D341Med (cell line): Measurements from ENCODE around the gene MCTP2.
A peak's percentile ranks its signal among the peaks of the same experiment; 100 is the strongest.

Source experiments
- DNase-seq: peaks from one replicate; pipeline ENCODE4 v3.0.0; 2012; ENCODE audit warnings: low spot score

MCTP2 gene

DNA sequence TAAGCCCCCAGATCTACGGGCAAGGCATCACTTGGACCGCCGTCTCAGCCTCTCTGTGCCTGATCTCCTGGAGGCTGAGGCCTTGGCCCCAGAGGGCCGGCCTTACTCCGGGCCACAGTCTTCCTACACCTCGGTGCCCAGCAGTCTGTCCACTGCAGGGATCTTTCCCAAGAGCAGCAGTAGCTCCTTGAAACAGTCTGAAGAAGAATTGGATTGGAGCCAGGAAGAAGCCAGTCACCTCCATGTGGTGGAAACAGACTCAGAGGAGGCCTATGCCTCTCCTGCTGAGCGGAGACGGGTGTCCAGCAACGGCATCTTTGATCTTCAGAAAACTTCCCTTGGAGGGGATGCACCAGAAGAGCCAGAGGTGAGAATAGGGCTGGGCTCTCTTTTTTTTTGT lies 67.0 kb downstream of the MCTP2 start:
- DNase-seq: no peak

DNA sequence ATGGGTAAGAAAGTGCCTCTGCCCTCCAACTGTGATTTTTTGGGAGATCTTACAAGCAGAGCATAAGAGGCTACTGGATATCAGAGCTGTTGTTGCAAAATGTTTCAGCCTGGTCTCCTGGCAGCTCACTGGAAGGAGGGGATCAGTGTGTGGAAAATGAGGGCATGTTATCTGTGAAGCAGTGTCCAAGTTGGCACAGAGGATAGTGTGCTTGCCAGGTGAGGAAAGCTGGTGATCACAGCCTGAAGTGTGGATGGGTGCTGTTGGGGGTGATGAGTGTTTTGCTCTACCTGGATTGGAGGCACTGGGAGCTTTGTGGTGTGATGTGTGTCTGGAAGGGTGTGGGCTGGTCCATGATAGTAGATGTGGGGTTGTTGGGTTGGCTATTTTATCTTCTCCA lies 69.3 kb downstream of the MCTP2 start:
- DNase-seq: no peak

DNA sequence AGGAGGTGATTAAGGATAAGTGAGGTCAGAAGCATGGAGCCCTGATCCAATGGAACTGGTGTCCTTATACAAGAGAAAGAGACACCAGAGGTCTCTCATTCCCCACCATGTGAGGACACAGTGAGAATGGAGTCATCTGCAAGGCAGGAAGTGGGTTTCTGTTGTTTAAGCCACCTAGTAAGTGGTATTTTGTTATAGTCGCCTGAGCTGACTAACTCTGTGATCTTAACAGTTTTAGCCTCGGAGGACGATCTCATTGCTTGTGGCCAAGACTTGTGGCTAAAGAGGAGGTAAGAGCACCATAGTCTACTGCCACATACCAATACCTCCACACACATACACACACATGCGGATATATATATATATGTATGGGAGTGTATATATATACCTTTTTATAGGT lies 73.8 kb downstream of the MCTP2 start:
- no peak for DNase-seq

DNA sequence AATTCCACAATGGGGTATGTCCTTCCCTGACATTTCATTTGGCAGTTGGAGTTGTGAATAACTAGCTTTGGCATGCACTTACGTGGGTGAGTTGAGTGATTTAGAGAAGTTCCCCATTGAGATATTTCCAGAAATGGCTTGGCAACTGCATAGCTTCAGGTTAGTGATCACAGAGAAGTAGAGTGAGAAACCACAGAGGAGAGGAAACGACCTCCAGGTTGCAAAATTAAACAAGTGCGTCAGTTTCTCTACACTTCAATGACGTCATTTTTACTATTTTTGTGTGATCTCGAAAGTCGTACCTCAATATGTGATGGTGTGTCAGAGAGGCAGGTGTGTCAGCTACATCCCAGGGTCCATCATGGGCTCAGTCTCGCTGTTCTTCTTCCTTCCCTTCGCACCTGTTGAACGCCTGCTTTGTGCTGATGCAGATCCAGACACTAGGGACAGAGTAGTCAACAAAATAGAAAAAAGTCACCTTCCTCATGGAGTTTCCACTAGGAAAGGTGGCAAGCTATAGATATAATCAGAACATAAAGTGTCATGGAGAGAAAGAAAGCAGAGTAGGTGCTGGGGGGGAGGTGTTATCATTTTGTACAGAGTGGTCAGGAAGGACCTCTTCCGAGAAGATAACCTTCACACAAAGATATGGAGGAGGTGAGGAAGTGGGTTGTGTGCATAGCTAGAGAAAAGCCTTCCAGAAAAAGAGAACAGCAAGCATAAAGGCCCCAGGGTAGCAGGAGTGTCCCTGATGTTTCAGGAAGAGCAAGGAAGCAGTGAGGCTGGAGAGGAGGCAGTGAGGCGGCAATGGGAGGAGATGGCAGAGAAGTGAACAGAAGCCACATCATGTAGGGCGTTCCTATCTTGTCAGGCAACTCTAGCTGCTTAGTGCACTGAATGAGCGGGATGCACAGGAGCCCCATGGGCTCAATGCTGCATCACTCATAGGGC lies 75.6 kb downstream of the MCTP2 start:
- DNase-seq: no peak

DNA sequence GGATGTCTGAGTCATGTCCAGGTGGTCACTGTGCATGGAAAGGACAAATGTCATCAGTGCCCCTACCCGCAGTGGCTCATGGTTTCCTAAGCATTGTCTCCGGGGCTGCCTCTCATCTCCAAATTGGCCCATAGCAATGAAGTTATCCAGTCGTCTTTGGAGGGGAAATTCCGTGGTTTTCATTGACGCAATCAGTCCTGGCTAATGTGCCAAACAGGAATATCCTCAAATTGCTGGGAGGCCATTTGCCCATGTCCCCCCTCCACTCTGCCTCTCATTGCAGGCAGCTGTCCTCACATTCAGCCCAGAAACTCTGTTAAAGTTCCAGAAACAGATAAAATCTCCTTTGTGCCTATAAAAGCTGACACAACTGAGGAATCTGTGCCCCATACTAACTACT lies 81.6 kb downstream of the MCTP2 start:
- DNase-seq: no peak

DNA sequence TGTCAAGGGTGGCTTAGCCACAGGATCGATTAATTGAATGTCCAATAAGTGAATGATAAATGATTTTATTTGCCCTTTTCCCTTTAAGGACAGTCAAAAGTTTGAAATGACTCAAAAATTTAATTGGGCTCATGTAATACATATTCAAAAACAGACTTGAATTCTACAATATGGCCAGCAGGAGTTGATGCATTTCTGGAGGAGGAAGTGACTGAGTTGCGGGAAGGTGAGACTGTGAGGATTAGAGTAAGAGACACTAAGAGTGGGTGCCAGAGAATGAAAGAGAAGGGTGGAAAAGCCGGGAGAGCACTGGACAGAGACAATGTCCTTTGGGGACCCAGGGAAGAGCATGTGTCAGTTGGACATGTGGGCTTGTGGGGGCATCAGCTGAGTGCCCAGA lies 83.3 kb downstream of the MCTP2 start:
- DNase-seq: no peak

DNA sequence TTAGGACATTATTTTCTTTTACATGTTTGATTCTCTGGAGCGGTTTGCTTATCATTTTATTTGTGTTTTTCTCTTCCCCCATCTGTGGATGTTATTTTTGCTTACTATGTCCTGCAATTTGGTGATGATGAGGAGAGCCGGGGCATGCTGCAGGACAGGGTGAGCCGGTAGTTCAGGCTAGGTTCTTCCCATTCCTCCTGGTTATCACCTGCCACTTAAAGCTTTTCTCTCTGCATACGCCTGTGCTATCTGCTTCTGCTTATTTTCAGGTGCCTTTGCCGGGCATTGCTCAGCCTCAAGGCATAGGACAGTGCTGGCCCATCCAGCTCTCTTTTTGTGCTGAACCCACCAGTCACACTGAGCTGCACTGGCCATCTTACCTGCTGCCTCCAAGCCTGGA lies 85.8 kb downstream of the MCTP2 start:
- no peak for DNase-seq

DNA sequence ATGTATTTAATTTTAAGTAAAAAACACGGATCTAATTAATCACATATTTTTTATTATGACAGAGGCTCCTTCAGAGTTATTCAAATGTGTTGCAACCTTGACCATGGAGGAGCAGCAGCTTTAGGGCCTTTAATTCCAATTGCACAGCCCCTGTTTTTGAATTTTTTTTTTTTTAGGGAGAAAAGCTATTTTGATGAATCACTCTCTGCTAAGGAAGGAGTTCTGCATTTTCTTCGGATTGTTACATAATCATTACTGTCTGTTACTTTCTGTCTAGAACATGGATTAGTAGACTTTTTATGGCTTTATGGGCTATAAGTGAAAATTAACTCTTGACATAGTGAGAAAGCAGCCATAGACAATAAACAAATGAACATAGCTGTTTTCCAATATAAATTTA lies 90.8 kb downstream of the MCTP2 start:
- DNase-seq: no peak

DNA sequence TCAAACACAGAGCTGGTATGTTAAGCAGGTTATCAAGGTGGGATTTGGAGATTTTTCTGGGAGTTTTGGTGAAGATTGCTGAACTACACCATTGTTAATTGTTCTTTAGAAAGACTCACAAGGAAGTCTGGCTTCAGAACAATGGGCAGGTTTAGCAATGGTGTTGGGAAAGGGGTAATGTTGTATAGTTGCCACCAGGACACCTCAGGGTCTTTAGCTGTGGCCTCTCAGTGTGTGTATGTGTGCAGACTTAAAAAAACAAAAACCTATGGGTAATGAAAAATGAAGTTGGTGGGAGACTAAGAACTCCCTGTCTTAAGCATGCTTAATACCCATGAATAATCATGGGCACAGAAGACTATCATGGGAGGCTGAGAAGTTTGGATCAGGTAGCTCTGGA lies 91.7 kb downstream of the MCTP2 start:
- DNase-seq: no peak

DNA sequence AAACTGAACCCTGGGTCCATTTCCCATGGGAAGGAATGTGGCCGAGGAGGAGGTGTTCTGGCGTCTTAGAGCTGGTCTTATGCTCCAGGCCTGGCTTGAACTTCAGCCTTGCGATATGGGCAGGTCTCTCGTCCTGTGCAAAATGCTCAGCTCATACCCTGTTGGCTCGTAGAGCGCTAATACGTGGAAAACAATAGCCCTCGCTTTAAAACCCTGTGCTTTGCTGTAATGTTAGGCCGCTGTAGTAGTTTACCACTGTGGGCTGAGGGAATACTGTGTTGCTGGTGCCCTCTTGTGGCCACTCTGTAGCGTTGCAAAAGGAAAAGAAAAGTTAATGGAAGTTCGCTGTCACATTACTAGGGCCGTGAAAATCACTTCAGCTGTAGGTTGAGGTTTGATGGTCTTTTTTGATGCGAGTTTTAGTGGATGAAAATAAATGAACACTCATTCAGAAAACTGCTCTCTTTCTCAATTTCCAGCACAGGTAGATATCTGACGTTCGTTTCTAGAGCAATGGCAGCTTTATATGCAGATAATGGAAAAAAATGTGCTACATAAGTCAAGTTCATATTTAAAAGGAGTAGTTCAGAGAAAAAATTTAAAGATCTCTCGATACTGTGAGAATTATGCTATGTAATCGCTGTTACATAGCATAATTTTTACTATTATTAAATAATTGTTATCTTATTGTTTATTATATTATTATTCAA lies 92.9 kb downstream of the MCTP2 start:
- peak; percentile 64 for DNase-seq

DNA sequence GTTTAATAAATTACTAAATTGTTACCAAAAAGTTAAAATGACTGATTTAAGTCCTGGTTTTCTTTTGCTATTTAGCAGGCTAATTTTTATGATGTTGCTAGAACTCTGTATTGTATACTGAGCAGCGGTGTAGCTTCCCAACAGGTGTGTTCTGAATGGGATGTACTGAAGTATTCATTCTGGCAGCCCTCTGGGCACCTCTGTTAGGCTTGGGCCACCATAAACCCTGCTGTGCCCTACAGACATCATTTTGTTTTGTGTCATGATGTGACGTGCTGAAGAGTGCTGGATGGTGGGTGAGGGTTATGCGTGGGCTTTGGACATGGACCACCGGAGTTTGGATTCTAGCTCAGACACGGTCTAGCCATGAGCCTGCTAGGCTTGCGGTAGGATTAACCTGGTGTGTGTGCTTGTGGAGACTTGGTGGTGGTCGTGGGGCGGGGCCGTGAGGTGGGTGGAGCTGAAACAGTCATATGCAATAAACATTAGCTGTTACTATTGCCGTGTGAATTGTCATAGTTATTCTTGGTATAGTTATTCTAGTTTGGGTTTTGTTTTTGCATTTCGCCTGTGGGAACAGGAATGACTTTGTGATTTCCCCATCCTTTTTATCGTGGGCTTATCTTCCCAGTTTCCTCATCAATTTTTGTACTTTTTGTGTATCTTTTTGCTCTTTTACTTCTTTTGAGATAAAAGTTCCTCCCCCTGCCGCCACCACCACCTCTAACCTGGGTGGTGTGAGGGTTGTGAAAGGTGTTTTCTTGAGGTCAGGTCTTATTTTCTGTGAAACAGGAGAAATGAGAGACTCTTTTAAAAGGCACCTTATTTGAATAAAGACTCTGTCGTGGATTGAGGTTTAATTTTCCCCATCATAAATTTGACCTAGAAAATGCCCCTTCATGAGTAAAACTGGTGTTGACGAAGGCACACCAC lies 93.7 kb downstream of the MCTP2 start:
- no peak for DNase-seq

DNA sequence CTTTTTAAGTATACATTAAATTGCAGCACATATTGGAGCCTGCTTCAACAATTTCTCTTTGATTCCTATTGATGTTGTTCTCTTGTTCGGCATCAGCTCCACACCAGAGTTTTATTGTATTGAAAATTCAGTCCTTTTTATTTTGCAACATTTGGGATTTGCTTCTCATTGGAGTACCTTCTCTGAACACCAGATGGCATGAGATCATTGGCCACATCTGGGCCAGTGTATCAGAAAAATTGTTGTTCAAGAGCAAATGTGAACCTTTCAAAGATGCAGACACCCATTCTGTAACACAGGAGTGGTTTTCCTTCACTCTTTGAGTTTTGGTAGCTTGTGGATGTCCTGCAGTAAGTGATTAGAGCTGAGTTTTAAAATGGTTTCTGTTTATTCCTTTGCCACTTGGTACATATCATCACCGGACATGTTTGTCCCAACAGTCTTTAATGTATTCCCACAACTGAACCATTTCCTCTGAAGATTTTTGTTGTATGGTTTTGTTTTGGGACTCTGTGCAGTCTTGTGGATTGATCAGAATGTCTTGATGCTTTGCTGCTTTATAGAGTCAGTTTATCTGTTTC lies 96.1 kb downstream of the MCTP2 start:
- no peak for DNase-seq

DNA sequence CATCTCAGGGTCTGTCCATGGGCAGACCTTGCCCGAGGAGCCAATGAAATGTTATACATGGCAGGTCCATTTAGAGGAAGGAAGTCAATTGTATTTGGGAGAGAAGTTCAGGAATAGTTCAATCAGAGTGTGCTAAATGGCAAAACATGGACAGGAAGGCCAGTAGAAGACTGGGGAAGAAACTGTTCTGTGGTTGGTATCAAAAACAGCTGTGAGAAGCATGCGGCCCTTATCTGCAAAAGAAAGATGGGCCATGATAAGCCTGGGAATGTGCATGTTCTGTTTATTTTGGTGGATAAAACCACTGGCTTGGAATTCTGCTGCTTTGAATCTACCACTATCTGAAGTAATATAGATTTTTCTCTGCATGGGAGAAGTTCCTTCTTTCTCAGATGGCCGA lies 100.4 kb downstream of the MCTP2 start:
- no peak for DNase-seq

DNA sequence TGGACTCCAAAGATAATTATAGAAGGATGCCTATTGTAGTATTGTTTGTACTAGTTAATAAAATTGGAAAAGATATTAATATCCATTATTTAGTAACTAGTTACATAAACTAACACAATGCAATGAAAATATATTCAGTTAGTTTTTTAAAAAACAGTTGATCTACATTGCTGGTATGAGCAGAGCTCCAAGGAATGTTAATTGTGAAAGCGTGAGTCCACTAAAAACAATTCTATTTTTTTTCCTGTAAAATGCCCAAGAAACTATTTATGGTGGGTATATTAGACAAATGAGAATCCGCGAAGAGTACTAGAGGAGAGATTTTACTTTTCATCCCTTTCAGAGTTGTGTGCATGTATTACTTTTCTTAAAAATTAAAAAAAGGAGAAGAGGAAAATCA lies 104.3 kb downstream of the MCTP2 start:
- DNase-seq: no peak

DNA sequence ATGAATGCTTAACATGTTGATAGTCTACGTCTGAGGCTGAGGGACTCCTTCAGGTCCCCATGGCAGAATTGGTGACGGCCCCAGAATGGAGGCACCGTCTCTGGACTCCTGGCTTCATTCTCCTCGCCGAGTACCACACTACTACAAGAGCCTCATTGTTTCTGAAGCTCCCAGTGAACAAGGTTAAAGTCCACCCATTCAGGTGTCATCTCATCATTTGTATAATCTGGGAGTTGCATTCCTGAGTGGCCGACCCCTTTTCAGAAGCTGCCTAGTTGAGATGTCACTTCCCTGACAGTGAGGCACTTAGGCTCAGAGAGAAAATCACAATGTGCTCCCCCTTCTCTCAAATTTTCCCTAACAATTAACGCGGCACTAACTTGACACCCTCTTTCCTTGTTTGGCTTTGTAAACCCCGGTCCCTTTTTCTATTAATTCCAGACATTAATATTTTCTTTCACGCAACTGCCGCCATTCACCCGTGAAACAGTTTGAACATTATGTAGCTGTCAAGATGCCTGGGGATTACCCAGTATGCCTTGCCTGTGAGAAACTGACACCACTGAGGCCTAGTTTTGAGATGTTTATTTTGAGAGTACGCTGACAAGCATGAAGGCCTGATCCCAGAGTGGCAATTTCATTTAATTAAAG lies 105.6 kb downstream of the MCTP2 start:
- no peak for DNase-seq

DNA sequence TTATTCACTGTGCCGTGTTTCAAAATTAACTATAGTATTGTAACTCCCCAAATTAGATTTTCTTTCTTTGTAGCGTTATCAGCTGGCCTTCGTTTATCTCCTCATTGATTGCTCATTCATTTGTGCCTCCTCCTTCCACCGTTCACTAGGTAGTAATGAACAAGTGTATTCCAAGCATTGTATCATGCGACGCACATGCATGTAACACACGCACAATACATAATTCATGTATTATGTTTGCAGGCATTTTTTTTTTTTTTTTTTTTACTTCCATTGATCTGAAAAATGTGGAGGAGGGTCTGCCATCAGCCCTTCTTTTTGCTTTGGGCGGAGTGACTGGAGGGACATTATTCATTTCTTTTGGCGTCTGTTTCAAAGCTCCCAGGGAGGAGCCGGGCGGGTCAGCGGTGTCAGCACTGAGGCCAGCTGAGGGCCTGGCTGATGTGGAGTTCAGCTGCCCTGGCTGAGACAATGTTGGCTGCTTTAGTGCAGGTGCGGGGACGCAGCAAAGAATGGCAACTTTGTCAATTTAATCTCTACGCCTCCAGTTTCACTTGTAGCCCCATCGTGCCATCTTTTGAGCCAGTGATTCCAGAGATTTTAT lies 107.0 kb downstream of the MCTP2 start:
- no peak for DNase-seq

DNA sequence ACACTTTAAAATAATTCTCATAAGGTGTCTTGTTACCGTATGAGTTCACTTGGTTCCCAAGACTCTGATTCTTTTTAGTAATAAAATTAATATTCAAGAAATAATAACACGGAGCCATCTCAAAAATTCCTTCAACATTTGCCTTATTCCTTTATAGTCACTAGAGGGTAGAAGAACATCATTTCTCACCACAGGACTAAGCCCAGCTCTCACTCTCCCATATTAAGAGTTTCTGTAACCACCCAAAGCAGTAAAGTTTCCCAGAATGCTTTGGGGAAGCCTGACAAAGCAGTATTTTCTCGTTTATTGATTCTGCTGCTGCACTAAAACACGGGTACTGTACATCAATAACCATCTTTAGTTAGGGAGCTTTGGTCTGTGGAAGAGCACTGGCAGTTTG lies 114.9 kb downstream of the MCTP2 start:
- DNase-seq: no peak

DNA sequence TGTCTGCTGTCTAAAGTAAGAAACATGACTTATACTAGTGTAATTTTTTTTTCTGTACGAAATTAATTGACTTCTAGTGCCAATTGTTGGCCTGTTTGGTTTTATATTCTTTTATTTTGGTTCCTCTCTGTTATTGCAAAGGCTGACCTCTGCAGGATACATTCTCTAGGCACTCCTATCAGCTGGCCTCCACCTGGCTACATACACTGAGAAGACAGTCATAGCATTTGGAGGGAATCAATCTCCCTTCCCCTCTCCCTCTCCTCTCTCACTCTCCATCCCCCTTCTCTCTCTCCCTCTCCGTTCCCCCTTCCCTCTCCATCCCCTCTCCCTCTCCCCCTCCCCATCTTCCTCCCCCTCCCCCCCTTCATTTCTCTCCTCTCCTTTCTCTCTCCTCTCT lies 116.7 kb downstream of the MCTP2 start:
- DNase-seq: no peak

DNA sequence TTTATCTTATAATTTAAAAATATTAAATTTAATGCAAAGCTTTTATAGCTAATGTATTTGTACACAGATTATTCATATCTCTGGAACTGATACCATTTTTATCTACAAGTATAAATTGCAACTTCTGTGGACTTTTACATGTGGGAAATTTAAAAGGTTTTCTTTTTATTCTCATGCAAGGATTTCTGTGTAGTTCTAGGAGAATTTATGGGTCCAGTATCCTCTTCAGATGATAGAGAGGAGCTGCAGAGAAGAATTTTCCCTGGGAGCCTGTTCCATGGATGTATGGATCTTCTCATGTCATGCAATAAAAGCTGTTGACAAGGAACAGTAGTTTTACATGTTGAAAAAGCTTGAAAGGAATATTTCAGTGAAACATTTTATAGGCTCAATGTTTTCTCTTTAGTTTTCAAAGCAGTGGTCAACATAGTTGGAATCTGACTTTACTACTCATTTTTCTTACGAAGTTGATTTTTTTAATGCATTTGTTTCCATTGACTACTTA lies 119.7 kb downstream of the MCTP2 start:
- no peak for DNase-seq

DNA sequence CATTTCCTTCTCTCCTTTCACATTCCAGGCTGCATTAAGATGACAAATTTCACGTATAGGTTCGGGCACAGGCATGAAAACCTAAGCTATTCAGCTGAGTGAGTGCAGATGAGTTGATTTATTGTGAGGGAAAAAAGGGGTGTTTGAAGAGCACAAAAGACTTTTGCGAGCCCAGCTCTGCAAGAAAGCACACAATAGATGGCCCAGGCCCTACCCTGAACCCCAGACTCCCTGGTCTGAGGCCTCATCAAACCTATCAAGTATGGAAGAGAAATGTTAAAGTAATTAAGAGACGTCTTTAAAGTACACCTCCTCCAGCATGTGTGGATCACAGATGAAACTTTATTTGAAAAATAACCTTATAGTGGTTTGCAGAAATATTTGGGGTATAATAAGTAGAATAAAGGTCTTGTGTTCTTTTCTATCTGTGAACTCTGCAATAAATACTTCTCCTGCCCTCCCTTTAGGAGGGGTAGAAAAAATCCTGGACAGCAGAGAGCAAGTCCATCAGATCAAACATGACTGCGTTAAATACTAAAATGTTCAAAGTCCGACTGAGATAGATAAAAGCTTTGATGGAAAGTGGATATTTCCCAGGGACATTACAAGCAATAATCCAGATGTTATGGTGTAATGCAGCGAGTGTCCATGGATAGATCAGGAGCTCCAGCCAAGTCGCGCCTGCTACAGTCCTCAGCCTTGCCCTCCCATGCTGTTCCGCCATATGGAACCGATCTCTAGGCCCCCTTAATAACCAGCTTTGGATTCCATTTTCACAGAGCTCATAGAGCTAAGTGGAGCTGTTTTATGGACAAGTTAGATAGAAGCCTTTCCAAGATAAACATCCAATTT lies 121.5 kb downstream of the MCTP2 start:
- no peak for DNase-seq
